ENCODE measurements around the gene RIPOR1.
A peak's percentile ranks its signal among the peaks of the same experiment; 100 is the strongest.

RIPOR1 gene

GRCh38 chr16:67579686-67580085 is 51.1 kb downstream of the RIPOR1 start:
- no peak for ATAC-seq
- TF ChIP-seq ZNF8 (CRISPR knock-in tag; IDR thresholded peaks at IDR 0.05) (no peak), ZNF70 (CRISPR knock-in tag; IDR thresholded peaks at IDR 0.05) (no peak), PATZ1 (CRISPR knock-in tag; IDR thresholded peaks at IDR 0.05; ENCODE audit: borderline replicate concordance) (no peak), PPARA (CRISPR knock-in tag; IDR thresholded peaks at IDR 0.05; ENCODE audit: borderline replicate concordance) (no peak), RARB (CRISPR knock-in tag; IDR thresholded peaks at IDR 0.05) (no peak), ZFP3 (CRISPR knock-in tag; IDR thresholded peaks at IDR 0.05) (no peak), ZC3H10 (CRISPR knock-in tag; IDR thresholded peaks at IDR 0.05) (no peak), OSR1 (CRISPR knock-in tag; IDR thresholded peaks at IDR 0.05) (no peak), ARNTL (CRISPR knock-in tag; IDR thresholded peaks at IDR 0.05; ENCODE audit: borderline replicate concordance, low read depth) (no peak), ZFP30 (CRISPR knock-in tag; IDR thresholded peaks at IDR 0.05) (no peak), ISL1 (CRISPR knock-in tag; IDR thresholded peaks at IDR 0.05) (no peak), SNAI2 (CRISPR knock-in tag; IDR thresholded peaks at IDR 0.05) (no peak)

DNA sequence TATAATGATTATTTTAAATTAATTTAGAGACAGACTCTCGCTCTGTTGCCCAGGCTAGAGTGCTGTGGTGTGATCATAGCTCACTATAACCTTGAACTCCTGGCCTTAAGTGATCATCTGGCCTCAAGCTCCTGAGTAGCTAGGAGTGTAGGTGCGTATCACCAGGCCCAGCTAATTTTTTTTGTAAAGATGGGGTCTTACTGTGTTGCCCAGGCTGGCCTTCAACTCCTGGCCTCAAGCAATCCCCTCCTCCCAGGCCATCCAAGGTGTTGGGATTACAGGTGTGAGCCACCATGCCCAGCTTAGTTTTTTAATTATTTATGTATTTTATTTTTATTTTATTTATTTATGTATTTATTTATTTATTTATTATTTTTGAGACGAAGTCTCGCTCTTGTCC is 51.6 kb downstream of the RIPOR1 start:
- no peak for ATAC-seq
- no peak for TF ChIP-seq TCF4 (CRISPR knock-in tag; IDR thresholded peaks at IDR 0.05; ENCODE audit: borderline replicate concordance)
- TF ChIP-seq POU6F1 (CRISPR knock-in tag; IDR thresholded peaks at IDR 0.05; ENCODE audit: borderline replicate concordance, low read depth), result no peak
- TF ChIP-seq TSHZ2 (CRISPR knock-in tag; IDR thresholded peaks at IDR 0.05), result no peak
- TF ChIP-seq BACH2 (CRISPR knock-in tag; IDR thresholded peaks at IDR 0.05; ENCODE audit: borderline replicate concordance), result no peak
- no peak for TF ChIP-seq ZFP3 (CRISPR knock-in tag; IDR thresholded peaks at IDR 0.05)
- TF ChIP-seq OSR1 (CRISPR knock-in tag; IDR thresholded peaks at IDR 0.05), result no peak
- TF ChIP-seq, protein P1, sequence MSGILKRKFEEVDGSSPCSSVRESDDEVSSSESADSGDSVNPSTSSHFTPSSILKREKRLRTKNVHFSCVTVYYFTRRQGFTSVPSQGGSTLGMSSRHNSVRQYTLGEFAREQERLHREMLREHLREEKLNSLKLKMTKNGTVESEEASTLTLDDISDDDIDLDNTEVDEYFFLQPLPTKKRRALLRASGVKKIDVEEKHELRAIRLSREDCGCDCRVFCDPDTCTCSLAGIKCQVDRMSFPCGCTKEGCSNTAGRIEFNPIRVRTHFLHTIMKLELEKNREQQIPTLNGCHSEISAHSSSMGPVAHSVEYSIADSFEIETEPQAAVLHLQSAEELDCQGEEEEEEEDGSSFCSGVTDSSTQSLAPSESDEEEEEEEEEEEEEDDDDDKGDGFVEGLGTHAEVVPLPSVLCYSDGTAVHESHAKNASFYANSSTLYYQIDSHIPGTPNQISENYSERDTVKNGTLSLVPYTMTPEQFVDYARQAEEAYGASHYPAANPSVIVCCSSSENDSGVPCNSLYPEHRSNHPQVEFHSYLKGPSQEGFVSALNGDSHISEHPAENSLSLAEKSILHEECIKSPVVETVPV (CRISPR knock-in tag; IDR thresholded peaks at IDR 0.05), result no peak
- no peak for TF ChIP-seq RARB (CRISPR knock-in tag; IDR thresholded peaks at IDR 0.05)
- TF ChIP-seq CSDC2 (CRISPR knock-in tag; IDR thresholded peaks at IDR 0.05), result no peak
- TF ChIP-seq ZNF565 (CRISPR knock-in tag; conservative IDR thresholded peaks at IDR 0.05; ENCODE audit: low read depth), result no peak
- no peak for TF ChIP-seq TOX (CRISPR knock-in tag; IDR thresholded peaks at IDR 0.05; ENCODE audit: borderline replicate concordance)
- no peak for TF ChIP-seq PPARA (CRISPR knock-in tag; IDR thresholded peaks at IDR 0.05; ENCODE audit: borderline replicate concordance)
- no peak for TF ChIP-seq ISL1 (CRISPR knock-in tag; IDR thresholded peaks at IDR 0.05)
- no peak for TF ChIP-seq PATZ1 (CRISPR knock-in tag; IDR thresholded peaks at IDR 0.05; ENCODE audit: borderline replicate concordance)
- no peak for TF ChIP-seq ZNF70 (CRISPR knock-in tag; IDR thresholded peaks at IDR 0.05)
- no peak for TF ChIP-seq SNAI2 (CRISPR knock-in tag; IDR thresholded peaks at IDR 0.05)

DNA sequence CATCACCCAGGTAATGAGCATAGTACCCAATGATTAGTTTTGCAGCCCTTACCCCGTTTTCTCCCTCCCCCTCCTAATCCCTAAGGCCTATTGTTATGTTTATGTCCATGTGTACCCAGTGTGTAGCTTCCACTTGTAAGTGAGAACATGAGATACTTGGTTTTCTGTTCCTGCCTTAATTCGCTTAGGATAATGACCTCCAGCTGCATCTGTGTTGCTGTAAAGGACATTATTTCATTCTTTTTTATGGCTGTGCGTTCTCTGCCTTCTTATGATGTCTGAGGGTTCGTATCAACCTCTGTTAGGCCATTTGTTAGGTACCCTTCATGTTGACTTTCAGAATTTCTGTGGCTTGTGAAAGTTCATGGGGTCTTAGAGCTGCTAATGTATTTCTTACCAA is 64.7 kb downstream of the RIPOR1 start:
- ATAC-seq, result peak; percentile 43; the same call in 1 of the 3 replicates
- TF ChIP-seq RARB (CRISPR knock-in tag; IDR thresholded peaks at IDR 0.05), result no peak
- peak; percentile 71 for TF ChIP-seq TCF4 (CRISPR knock-in tag; IDR thresholded peaks at IDR 0.05; ENCODE audit: borderline replicate concordance)
- TF ChIP-seq, protein P1 (CRISPR knock-in tag; IDR thresholded peaks at IDR 0.05), result no peak
- no peak for TF ChIP-seq ZNF70 (CRISPR knock-in tag; IDR thresholded peaks at IDR 0.05)

Data from SK-N-SH treated with all-trans-retinoic acid at 6 μM for 48 hours (cell line).